Heart left ventricle (tissue), 16 donors: Measurements from ENCODE around the gene NLRP1. TPM values are rescaled to one million over a fixed set of nuclear protein-coding genes. Genes with fewer than 3 reads are reported as not detected.
"Not testable (repeated sequence)": the region's sequence is repeated elsewhere in the genome, so short reads cannot be mapped to it uniquely, and the experiment has no call there.

Experiments
- ATAC-seq, 4 donors: fragments of 200-7000 bp; cut with Tn5 transposase; one replicate each; pipeline ENCODE4 v1.9.1; 2020 to 2022; ENCODE audit warnings: moderate library complexity in 4 of 4, mild to moderate bottlenecking in 3 of 4, moderate number of reproducible peaks in 1 of 4
- DNase-seq, 5 donors: peaks; one replicate each; pipeline ENCODE4 v3.0.0-alpha.2; 2020
- H3K27ac ChIP-seq, 12 donors: fragments of 200-600 bp; sonication (generic) in 4 of 12; one replicate each; pipeline versions ENCODE4 v1.5.0 to v1.8.0; 2016 to 2022; ENCODE audit warnings: mild to moderate bottlenecking in 2 of 12
- H3K27me3 ChIP-seq, 9 donors: fragments of 200-600 bp; sonication (generic) in 2 of 9; one replicate each; pipeline versions ENCODE4 v1.5.1 to v1.8.0; 2016 to 2022; ENCODE audit warnings: mild to moderate bottlenecking in 3 of 9
- H3K36me3 ChIP-seq, 9 donors: fragments of 200-600 bp; sonication (generic) in 2 of 9; one replicate each; pipeline versions ENCODE4 v1.5.0 to v1.8.0; 2018 to 2022; ENCODE audit warnings: mild to moderate bottlenecking in 2 of 9
- H3K4me1 ChIP-seq, 12 donors: fragments of 200-600 bp; sonication (generic) in 4 of 12; one replicate each; pipeline versions ENCODE4 v1.5.0 to v1.8.0; 2016 to 2022; ENCODE audit warnings: mild to moderate bottlenecking in 3 of 12
- H3K4me3 ChIP-seq, 12 donors: fragments of 200-600 bp; sonication (generic) in 4 of 12; one replicate each; pipeline versions ENCODE4 v1.5.0 to v1.8.0; 2017 to 2022; ENCODE audit warnings: mild to moderate bottlenecking in 9 of 12, moderate library complexity in 4 of 12
- H3K9me3 ChIP-seq, 12 donors: fragments of 200-600 bp; sonication (generic) in 4 of 12; one replicate each; pipeline versions ENCODE4 v1.5.0 to v1.8.0; 2016 to 2022; ENCODE audit warnings: mild to moderate bottlenecking in 1 of 12
- POLR2A ChIP-seq, 2 donors: fragments of 450-650 bp; IDR thresholded peaks; one replicate each; pipeline ENCODE4 v1.6.1; 2017; ENCODE audit warnings: antibody characterized with exemption in 2 of 2, mild to moderate bottlenecking in 2 of 2, moderate library complexity in 2 of 2
- WGBS, 4 donors: extraction: QIAGEN DNeasy Blood & Tissue Kit in 2 of 4; methylation state at CpG; one replicate each; pipeline versions ENCODE4 v1.1.5 to v1.1.7; 2013 to 2018; 5-methylcytosine and 5-hydroxymethylcytosine counted together
- intact Hi-C, 10 donors: fragments of 100-400 bp; cut with DNase I; formaldehyde crosslinking; loops; one replicate each; pipeline versions ENCODE4 v1.11.1 to v1.14.2; 2022
- polyA plus RNA-seq, 2 donors: library from polyadenylated mRNA; stranded (reverse); fragments of 200-250 nt; gene quantifications; one replicate each; pipeline ENCODE4 v1.2.3, GENCODE V29; 2013
- total RNA-seq, 9 donors: library from RNA; depleted of rRNA in 2 of 9; stranded (reverse); fragments of >200 nt in 2 of 9; fragmentation: NEBNext Ultra II Directional in 3 of 9; extraction: Animal tissue kit (Norgen Biotek cat#: 25700) in 3 of 9; gene quantifications; one replicate each; pipeline versions ENCODE4 v1.1.0 to v1.2.4, GENCODE V29; 2016 to 2023
- TF ChIP-seq, protein P1 (sequence below), 12 donors: fragments of 200-600 bp; sonication (generic) in 4 of 12; IDR thresholded peaks; one replicate each; pipeline versions ENCODE4 v1.5.0 to v1.8.0; 2018 to 2022; ENCODE audit warnings: antibody characterized with exemption in 12 of 12, mild to moderate bottlenecking in 5 of 12
- donor health status: ischemic (EF 13 %, LVEDD 7.1; RV severe dilation, severe dysfunction).
- donor health status: healthy with polysubstance abuse.
- donor health status: DM: no; HTN: yes; CAD: no.
- donor health status: DM: no; HTN: no; CAD: no.
- donor health status: ischemic (EF 25% LVEDD 6.9; RV normal size, moderate dysfunction).
- donor health status: ischemic (EF 25% LVEDD 5.7; RV mildly dilated, moderate dysfunction).
- donor health status: healthy.
- donor health status: DM: yes; HTN: yes; CAD: no.
- donor health status: ischemic (EF 35%, LVEDD 5.7; RV mildly dilated, moderate dysfunction).
- donor health status: nonischemic (EF 11% LVEDD 7.7; RV severe dilation, severe dysfunction).
- donor health status: DM: yes; HTN: yes; CAD: no.
- donor health status: PGD.
- donor health status: ischemic (EF 29% LVEDD 5.4; RV normal size, mild dysfunction).
- donor health status: nonischemic (EF 23%, LVEDD 6.1; RV moderate dilation, normal function).

Gene NLRP1
- total and polyA plus RNA-seq, 11 donors = 3.8 to 16.7 (median 8.8) TPM

DNA sequence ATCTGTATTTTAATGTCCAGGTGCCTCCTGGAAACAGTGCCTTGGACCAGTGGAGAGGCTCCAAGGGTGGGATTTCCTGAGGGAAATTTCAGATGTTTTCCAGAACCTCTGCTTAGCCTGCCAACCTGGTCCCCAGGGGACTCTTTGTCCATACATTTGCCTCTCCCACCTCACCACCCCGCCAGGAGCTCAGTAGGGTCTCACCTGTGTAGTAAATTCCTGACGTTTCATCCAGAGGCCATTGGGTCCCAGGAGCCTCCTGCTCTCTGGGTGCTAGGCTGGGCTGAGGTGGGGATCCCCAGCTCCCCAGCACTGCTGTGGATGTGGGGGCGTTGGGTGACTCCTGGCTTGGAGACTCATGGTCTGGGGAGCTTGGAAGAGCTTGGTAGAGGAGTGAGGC, 2.7 kb downstream of the NLRP1 start:
- 62 to 91% (median 63%) methylated on average over 2 to 3 of the region's 3 CpGs for WGBS, 4 donors
- Histone ChIP-seq H3K27me3 (no peaks in the 10 kb centered on the region), H3K9me3 (peaks cover 0 to 8% (median 0%) of the 10 kb centered on the region in 12 donors), H3K36me3 (peaks cover 0 to 46% (median 31%) of the 10 kb centered on the region in 9 donors), H3K4me1 (peaks cover 4 to 64% (median 31%) of the 10 kb centered on the region in 12 donors), H3K27ac (no peak overlapping the region), H3K4me3 (no peak overlapping the region)
- ATAC-seq = no peak
- intact Hi-C loops = no loop called here
- no peak for DNase-seq
- TF ChIP-seq POLR2A (IDR thresholded peaks at IDR 0.05) = no peak
- TF ChIP-seq, protein P1, sequence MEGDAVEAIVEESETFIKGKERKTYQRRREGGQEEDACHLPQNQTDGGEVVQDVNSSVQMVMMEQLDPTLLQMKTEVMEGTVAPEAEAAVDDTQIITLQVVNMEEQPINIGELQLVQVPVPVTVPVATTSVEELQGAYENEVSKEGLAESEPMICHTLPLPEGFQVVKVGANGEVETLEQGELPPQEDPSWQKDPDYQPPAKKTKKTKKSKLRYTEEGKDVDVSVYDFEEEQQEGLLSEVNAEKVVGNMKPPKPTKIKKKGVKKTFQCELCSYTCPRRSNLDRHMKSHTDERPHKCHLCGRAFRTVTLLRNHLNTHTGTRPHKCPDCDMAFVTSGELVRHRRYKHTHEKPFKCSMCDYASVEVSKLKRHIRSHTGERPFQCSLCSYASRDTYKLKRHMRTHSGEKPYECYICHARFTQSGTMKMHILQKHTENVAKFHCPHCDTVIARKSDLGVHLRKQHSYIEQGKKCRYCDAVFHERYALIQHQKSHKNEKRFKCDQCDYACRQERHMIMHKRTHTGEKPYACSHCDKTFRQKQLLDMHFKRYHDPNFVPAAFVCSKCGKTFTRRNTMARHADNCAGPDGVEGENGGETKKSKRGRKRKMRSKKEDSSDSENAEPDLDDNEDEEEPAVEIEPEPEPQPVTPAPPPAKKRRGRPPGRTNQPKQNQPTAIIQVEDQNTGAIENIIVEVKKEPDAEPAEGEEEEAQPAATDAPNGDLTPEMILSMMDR (IDR thresholded peaks at IDR 0.05) = no peak

DNA sequence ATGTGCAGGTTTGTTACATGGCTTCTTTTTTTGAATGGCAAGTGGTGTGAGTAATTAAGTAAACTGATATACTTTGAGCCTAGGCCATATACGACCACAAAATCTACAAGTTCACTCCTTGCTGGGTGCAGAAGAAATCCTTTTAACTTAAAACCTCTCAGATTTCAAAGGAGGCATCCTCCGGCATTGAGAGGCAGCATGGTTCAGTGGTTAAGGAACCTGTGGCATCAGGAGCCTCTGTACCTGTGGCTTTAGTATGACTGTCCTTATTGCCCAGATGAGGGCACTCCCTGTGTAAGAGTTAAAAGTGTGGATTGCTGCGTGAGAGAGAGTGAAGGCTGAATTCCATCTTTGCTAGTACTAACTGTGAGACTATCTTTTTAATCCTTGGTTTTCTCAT, 3.3 kb downstream of the NLRP1 start:
- no peak overlapping the region for H3K27ac ChIP-seq
- TF ChIP-seq POLR2A (IDR thresholded peaks at IDR 0.05) = no peak
- intact Hi-C loops = no loop called here
- DNase-seq (no peak), ATAC-seq (no peak)
- peaks cover 0 to 48% (median 31%) of the 10 kb centered on the region in 9 donors for H3K36me3 ChIP-seq
- H3K27me3 ChIP-seq = no peaks in the 10 kb centered on the region
- peaks cover 4 to 58% (median 28%) of the 10 kb centered on the region in 12 donors for H3K4me1 ChIP-seq
- 54 to 63% (median 54%) methylated on average over 3 of the region's 3 CpGs for WGBS, 4 donors
- H3K4me3 ChIP-seq = no peak overlapping the region
- H3K9me3 ChIP-seq = peaks cover 0 to 8% (median 0%) of the 10 kb centered on the region in 12 donors

DNA sequence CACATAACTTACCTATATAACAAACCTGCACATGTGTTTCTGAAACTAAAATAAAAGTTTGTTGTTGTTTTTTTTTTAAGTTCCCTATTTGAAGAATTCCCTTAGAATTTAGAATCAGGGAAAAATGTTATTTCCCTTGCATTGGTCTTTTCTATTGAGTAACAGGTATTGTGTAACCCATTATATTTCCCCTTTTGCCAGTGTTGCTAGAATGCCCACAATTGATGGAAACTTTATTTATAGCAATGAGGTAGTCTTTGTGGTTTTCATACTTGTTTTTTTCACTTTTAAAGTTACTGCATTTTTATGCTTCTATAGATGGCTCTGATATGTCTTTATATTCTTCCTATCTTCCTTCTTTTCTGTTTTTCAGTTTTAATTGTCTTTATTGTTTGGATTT, 3.9 kb downstream of the NLRP1 start:
- Histone ChIP-seq H3K9me3 (peaks cover 0 to 8% (median 0%) of the 10 kb centered on the region in 12 donors), H3K4me1 (peaks cover 0 to 52% (median 23%) of the 10 kb centered on the region in 12 donors), H3K27ac (peak overlapping the region in 1 of 12 donors; percentile 11), H3K36me3 (peaks cover 0 to 48% (median 31%) of the 10 kb centered on the region in 9 donors), H3K27me3 (no peaks in the 10 kb centered on the region), H3K4me3 (no peak overlapping the region)
- no peak for TF ChIP-seq POLR2A (IDR thresholded peaks at IDR 0.05)
- TF ChIP-seq, protein P1 (IDR thresholded peaks at IDR 0.05) = no peak
- ATAC-seq (no peak), DNase-seq (no peak)
- intact Hi-C loops = no loop called here

DNA sequence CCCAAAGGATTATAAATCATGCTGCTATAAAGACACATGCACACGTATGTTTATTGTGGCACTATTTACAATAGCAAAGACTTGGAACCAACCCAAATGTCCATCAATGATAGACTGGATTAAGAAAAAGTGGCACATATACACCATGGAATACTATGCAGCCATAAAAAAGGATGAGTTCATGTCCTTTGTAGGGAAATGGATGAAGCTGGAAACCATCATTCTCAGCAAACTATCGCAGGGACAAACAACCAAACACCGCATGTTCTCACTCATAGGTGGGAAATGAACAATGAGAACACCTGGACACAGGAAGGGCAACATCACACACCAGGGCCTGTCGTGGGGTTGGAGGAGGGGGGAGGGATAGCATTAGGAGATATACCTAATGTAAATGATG, 5.5 kb downstream of the NLRP1 start:
- H3K9me3 ChIP-seq, H3K27ac ChIP-seq, H3K4me3 ChIP-seq, ATAC-seq, H3K27me3 ChIP-seq, DNase-seq, intact Hi-C loops: not testable (repeated sequence)
- WGBS, 4 donors = 79 to 93% (median 90%) methylated on average over 3 to 4 of the region's 4 CpGs
- Histone ChIP-seq H3K36me3 (peaks cover 0 to 52% (median 31%) of the 10 kb centered on the region in 9 donors), H3K4me1 (peaks cover 0 to 41% (median 13%) of the 10 kb centered on the region in 12 donors)

DNA sequence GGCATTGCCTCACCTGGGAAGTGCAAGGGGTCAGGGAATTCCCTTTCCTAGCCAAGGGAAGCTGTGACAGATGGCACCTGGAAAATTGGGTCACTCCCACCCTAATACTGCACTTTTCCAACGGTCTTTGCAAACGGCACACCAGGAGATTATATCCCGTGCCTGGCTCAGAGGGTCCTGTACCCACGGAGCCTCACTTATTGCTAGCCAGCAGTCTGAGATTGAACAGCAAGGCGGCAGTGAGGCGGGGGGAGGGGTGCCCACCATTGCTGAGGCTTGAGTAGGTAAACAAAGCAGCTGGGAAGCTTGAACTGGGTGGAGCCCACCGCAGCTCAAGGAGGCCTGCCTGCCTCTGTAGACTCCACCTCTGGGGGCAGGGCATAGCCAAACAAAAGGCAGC, 11.3 kb downstream of the NLRP1 start:
- H3K4me1 ChIP-seq, H3K27ac ChIP-seq, intact Hi-C loops, ATAC-seq, H3K27me3 ChIP-seq, DNase-seq, H3K4me3 ChIP-seq: not testable (repeated sequence)
- 91 to 98% (median 95%) methylated on average over 4 to 7 of the region's 7 CpGs for WGBS, 4 donors
- H3K9me3 ChIP-seq = peaks cover 0 to 29% (median 6%) of the 10 kb centered on the region in 12 donors
- H3K36me3 ChIP-seq = peaks cover 0 to 30% (median 14%) of the 10 kb centered on the region in 9 donors

DNA sequence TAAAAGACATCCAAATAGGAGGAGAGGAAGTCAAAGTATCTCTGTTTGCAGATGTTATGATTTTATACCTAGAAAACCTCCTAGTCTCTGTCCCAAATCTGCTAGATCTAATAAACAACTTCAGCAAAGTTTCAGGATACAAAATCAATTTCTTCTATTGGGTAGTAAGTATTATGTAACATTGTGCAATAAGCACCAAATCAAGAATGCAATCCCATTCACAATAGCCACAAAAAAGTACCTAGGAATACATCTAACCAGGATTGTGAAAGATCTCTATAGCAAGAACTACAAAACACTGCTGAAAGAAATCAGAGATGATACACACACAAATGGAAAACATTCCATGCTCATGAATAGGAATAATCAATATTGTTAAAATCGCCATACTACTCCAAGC, 13.0 kb downstream of the NLRP1 start:
- H3K27me3 ChIP-seq = no peaks in the 10 kb centered on the region
- 76 to 96% (median 89%) methylated on average over 1 of the region's 1 CpG for WGBS, 4 donors

More for the DNA sequence above, 13.0 kb downstream of the NLRP1 start:
- ATAC-seq = no peak
- no peak overlapping the region for H3K4me3 ChIP-seq
- H3K4me1 ChIP-seq = no peaks in the 10 kb centered on the region
- peaks cover 0 to 46% (median 17%) of the 10 kb centered on the region in 9 donors for H3K36me3 ChIP-seq
- TF ChIP-seq, protein P1 (IDR thresholded peaks at IDR 0.05) = no peak
- TF ChIP-seq POLR2A (IDR thresholded peaks at IDR 0.05) = no peak
- intact Hi-C loops = no loop called here
- peaks cover 0 to 29% (median 6%) of the 10 kb centered on the region in 12 donors for H3K9me3 ChIP-seq
- no peak overlapping the region for H3K27ac ChIP-seq
- DNase-seq = no peak
